ENCODE data around the gene ZFYVE21.

ZFYVE21 gene

DNA sequence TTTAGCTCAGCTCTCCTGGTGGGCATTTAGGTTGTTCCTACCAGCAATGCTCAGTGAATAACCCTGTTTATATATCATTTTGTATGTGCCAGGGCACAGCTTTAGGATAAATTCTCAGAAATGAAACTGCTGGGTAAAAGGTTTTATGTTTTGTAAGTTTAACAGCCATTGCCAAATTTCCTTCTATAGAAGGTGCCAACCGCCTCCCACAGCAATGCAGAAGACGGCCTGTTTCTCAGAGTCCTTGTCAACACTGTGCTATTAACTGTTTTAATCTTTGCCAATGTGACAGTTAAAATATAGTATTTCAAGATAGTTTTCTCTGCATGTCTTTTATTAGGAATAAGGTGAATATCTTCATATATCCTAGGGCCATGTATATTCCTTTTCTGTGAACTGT is 66.8 kb downstream of the ZFYVE21 start:
- H3K4me3 ChIP-seq (replicated peaks; ENCODE audit: low read depth, low read length), result no peak overlapping the region
- TF ChIP-seq, protein P1, sequence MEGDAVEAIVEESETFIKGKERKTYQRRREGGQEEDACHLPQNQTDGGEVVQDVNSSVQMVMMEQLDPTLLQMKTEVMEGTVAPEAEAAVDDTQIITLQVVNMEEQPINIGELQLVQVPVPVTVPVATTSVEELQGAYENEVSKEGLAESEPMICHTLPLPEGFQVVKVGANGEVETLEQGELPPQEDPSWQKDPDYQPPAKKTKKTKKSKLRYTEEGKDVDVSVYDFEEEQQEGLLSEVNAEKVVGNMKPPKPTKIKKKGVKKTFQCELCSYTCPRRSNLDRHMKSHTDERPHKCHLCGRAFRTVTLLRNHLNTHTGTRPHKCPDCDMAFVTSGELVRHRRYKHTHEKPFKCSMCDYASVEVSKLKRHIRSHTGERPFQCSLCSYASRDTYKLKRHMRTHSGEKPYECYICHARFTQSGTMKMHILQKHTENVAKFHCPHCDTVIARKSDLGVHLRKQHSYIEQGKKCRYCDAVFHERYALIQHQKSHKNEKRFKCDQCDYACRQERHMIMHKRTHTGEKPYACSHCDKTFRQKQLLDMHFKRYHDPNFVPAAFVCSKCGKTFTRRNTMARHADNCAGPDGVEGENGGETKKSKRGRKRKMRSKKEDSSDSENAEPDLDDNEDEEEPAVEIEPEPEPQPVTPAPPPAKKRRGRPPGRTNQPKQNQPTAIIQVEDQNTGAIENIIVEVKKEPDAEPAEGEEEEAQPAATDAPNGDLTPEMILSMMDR (IDR thresholded peaks at IDR 0.05; ENCODE audit: low read length, missing control alignments), result no peak
- DNase-seq (ENCODE audit: low read depth), result no peak
